OCI-LY3 (cell line): ENCODE measurements around the gene SLC25A21.

ENCODE experiments used
- CTCF ChIP-seq: fragments of 200-600, 300-600 bp; sonication (generic); IDR thresholded peaks from 2 replicates; pipeline ENCODE4 v1.5.1; 2014; ENCODE audit warnings: antibody characterized with exemption, low read length, low read depth
- EZH2phosphoT487 ChIP-seq: fragments of 200-600 bp; shearing (Covaris generic); IDR thresholded peaks from 2 replicates; pipeline ENCODE4 v1.6.1; 2018; ENCODE audit warnings: antibody characterized with exemption, mixed run types, low read depth

- no peak for TF ChIP-seq CTCF
- TF ChIP-seq EZH2phosphoT487: no peak
Measured at GRCh38 chr14:36997843-36998242, 174.6 kb downstream of the SLC25A21 start.
